ENCODE results near the gene DCN. TPM values are rescaled to one million over a fixed set of nuclear protein-coding genes. Genes with fewer than 3 reads are reported as not detected.
A peak's percentile ranks its signal among the peaks of the same experiment; 100 is the strongest.

DCN gene
- total RNA-seq, 1 donor from 2014 or later, result not detected

GRCh38 chr12:91140026-91140931, 42.3 kb downstream of the DCN start:
- Mint-ChIP-seq H3K4me1 (no peaks in the 10 kb centered on the region), H3K36me3 (no peaks in the 10 kb centered on the region), H3K27ac (no peak overlapping the region), H3K4me3 (no peak overlapping the region), H3K9me3 (no peaks in the 10 kb centered on the region), H3K27me3 (ENCODE audit: insufficient read depth, low read depth) (peaks cover 3% of the 10 kb centered on the region)
- H3K79me2 ChIP-seq (ENCODE audit: low read depth), result no peaks in the 10 kb centered on the region
- no peak overlapping the region for H3K4me2 ChIP-seq
- no peaks in the 10 kb centered on the region for H3F3A ChIP-seq (ENCODE audit: low read depth)
- H3K36me3 ChIP-seq, result no peaks in the 10 kb centered on the region
- no peaks in the 10 kb centered on the region for H3K27me3 ChIP-seq
- no peaks in the 10 kb centered on the region for H4K20me1 ChIP-seq (ENCODE audit: low read depth)
- no peak overlapping the region for H3K9ac ChIP-seq
- H2AFZ ChIP-seq (replicated peaks), result no peak overlapping the region
- TF ChIP-seq EZH2phosphoT487 (IDR thresholded peaks at IDR 0.05) (no peak), EZH2 (IDR thresholded peaks at IDR 0.05) (no peak)
- TF ChIP-seq, protein P1, sequence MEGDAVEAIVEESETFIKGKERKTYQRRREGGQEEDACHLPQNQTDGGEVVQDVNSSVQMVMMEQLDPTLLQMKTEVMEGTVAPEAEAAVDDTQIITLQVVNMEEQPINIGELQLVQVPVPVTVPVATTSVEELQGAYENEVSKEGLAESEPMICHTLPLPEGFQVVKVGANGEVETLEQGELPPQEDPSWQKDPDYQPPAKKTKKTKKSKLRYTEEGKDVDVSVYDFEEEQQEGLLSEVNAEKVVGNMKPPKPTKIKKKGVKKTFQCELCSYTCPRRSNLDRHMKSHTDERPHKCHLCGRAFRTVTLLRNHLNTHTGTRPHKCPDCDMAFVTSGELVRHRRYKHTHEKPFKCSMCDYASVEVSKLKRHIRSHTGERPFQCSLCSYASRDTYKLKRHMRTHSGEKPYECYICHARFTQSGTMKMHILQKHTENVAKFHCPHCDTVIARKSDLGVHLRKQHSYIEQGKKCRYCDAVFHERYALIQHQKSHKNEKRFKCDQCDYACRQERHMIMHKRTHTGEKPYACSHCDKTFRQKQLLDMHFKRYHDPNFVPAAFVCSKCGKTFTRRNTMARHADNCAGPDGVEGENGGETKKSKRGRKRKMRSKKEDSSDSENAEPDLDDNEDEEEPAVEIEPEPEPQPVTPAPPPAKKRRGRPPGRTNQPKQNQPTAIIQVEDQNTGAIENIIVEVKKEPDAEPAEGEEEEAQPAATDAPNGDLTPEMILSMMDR (IDR thresholded peaks at IDR 0.05), result no peak
- H3K27ac ChIP-seq, result no peak overlapping the region
- no peaks in the 10 kb centered on the region for H3K9me3 ChIP-seq (ENCODE audit: low read depth)
- H3K4me1 ChIP-seq, result no peaks in the 10 kb centered on the region
- H3K4me3 ChIP-seq, result no peak overlapping the region
- no peak for DNase-seq (ENCODE audit: low spot score)

- no peaks in the 10 kb centered on the region for H3K9me3 ChIP-seq (ENCODE audit: low read depth)
- TF ChIP-seq EZH2 (IDR thresholded peaks at IDR 0.05) (no peak), EZH2phosphoT487 (IDR thresholded peaks at IDR 0.05) (no peak)
- TF ChIP-seq, protein P1 (IDR thresholded peaks at IDR 0.05), result no peak
- H3K4me1 Mint-ChIP-seq, result no peaks in the 10 kb centered on the region
- H3K27me3 Mint-ChIP-seq (ENCODE audit: insufficient read depth, low read depth), result no peaks in the 10 kb centered on the region
- H3K27ac ChIP-seq, result no peak overlapping the region
- H4K20me1 ChIP-seq (ENCODE audit: low read depth), result no peaks in the 10 kb centered on the region
- H3K9me3 Mint-ChIP-seq, result no peaks in the 10 kb centered on the region
- no peak overlapping the region for H3K27ac Mint-ChIP-seq
- no peak overlapping the region for H3K4me3 ChIP-seq
- no peak overlapping the region for H2AFZ ChIP-seq (replicated peaks)
- H3K4me1 ChIP-seq, result no peaks in the 10 kb centered on the region
- no peak overlapping the region for H3K4me2 ChIP-seq
- H3K9ac ChIP-seq, result no peak overlapping the region
- H3K79me2 ChIP-seq (ENCODE audit: low read depth), result no peaks in the 10 kb centered on the region
- H3K4me3 Mint-ChIP-seq, result no peak overlapping the region
- H3K36me3 Mint-ChIP-seq, result no peaks in the 10 kb centered on the region
- no peaks in the 10 kb centered on the region for H3K27me3 ChIP-seq
- no peak for DNase-seq (ENCODE audit: low spot score)
- H3F3A ChIP-seq (ENCODE audit: low read depth), result no peaks in the 10 kb centered on the region
- H3K36me3 ChIP-seq, result no peaks in the 10 kb centered on the region
Observed at GRCh38 chr12:91139286-91139685, 43.3 kb downstream of the DCN start.

- no peaks in the 10 kb centered on the region for H3K36me3 ChIP-seq
- no peaks in the 10 kb centered on the region for H3F3A ChIP-seq (ENCODE audit: low read depth)
- H3K4me3 ChIP-seq, result no peak overlapping the region
- Mint-ChIP-seq H3K9me3 (no peaks in the 10 kb centered on the region), H3K4me1 (no peaks in the 10 kb centered on the region), H3K4me3 (no peak overlapping the region), H3K27me3 (ENCODE audit: insufficient read depth, low read depth) (no peaks in the 10 kb centered on the region), H3K36me3 (no peaks in the 10 kb centered on the region), H3K27ac (no peak overlapping the region)
- H3K27ac ChIP-seq, result no peak overlapping the region
- H3K4me2 ChIP-seq, result no peak overlapping the region
- H2AFZ ChIP-seq (replicated peaks), result peak overlapping the region; percentile 60
- H3K9ac ChIP-seq, result no peak overlapping the region
- DNase-seq (ENCODE audit: low spot score), result peak; percentile 14
- no peaks in the 10 kb centered on the region for H3K9me3 ChIP-seq (ENCODE audit: low read depth)
- TF ChIP-seq, protein P1 (IDR thresholded peaks at IDR 0.05), result no peak
- TF ChIP-seq EZH2 (IDR thresholded peaks at IDR 0.05) (no peak), EZH2phosphoT487 (IDR thresholded peaks at IDR 0.05) (no peak)
- H3K27me3 ChIP-seq, result no peaks in the 10 kb centered on the region
- no peaks in the 10 kb centered on the region for H3K79me2 ChIP-seq (ENCODE audit: low read depth)
- no peaks in the 10 kb centered on the region for H4K20me1 ChIP-seq (ENCODE audit: low read depth)
- no peaks in the 10 kb centered on the region for H3K4me1 ChIP-seq
Observed at GRCh38 chr12:91138337-91138920, 44.2 kb downstream of the DCN start.

Data from neural progenitor cell (in vitro differentiated cells).